Astrocyte (in vitro differentiated cells and primary cell): ENCODE results near the gene CFAP99. TPM values are rescaled to one million over a fixed set of nuclear protein-coding genes. Genes with fewer than 3 reads are reported as not detected.

Experiments used
- DNase-seq: peaks from one replicate; pipeline ENCODE4 v3.0.0-alpha.2; 2010; ENCODE audit warnings: low read depth
- FAIRE-seq: peaks from 2 replicates; lab custom pipeline; 2011; peaks lifted over from hg19 to GRCh38; lab: Jason Lieb, UNC
- H2AFZ ChIP-seq: 2 replicates; pipeline ENCODE4 v1.6.0; 2012; ENCODE audit warnings: low read depth, low read length, inconsistent platforms
- H3K27ac ChIP-seq: 2 replicates; pipeline ENCODE4 v1.5.1; 2011; ENCODE audit warnings: low read depth, low read length, inconsistent platforms
- H3K27me3 ChIP-seq: 2 replicates; pipeline ENCODE4 v1.6.0; 2011; ENCODE audit warnings: low read length, inconsistent platforms; ENCODE audit not compliant: insufficient read depth
- H3K36me3 ChIP-seq: 2 replicates; pipeline ENCODE4 v1.5.1; 2011; ENCODE audit warnings: low read length, inconsistent platforms; ENCODE audit not compliant: insufficient read depth
- H3K4me1 ChIP-seq: 2 replicates; pipeline ENCODE4 v1.5.1; 2011; ENCODE audit warnings: low read length, inconsistent platforms; ENCODE audit not compliant: insufficient read depth
- H3K4me2 ChIP-seq: 2 replicates; pipeline ENCODE4 v1.6.0; 2012; ENCODE audit warnings: low read length, inconsistent platforms
- H3K4me3 ChIP-seq: 2 replicates; pipeline ENCODE4 v1.5.1; 2011; ENCODE audit warnings: low read depth, mild to moderate bottlenecking, low read length, inconsistent platforms; ENCODE audit not compliant: insufficient read depth
- H3K79me2 ChIP-seq: 2 replicates; pipeline ENCODE4 v1.6.0; 2012; ENCODE audit warnings: mild to moderate bottlenecking, low read length, inconsistent platforms; ENCODE audit not compliant: insufficient read depth
- H3K9ac ChIP-seq: 2 replicates; pipeline ENCODE4 v1.6.0; 2012; ENCODE audit warnings: mild to moderate bottlenecking, low read length, inconsistent platforms
- H3K9me3 ChIP-seq: 2 replicates; pipeline ENCODE4 v1.5.1; 2012; ENCODE audit warnings: low read depth, mild to moderate bottlenecking, low read length, inconsistent platforms; ENCODE audit not compliant: insufficient read depth
- H4K20me1 ChIP-seq: 2 replicates; pipeline ENCODE4 v1.6.0; 2012; ENCODE audit warnings: low read length, inconsistent platforms; ENCODE audit not compliant: insufficient read depth
- H3K27ac Mint-ChIP-seq: one replicate; pipeline ENCODE4 v1.8.0; 2021; ENCODE audit warnings: mild to moderate bottlenecking, mixed read lengths; ENCODE audit not compliant: unreplicated experiment
- H3K27me3 Mint-ChIP-seq: one replicate; pipeline ENCODE4 v1.8.0; 2021; ENCODE audit warnings: low read depth, mixed read lengths; ENCODE audit not compliant: unreplicated experiment
- H3K36me3 Mint-ChIP-seq: one replicate; pipeline ENCODE4 v1.8.0; 2021; ENCODE audit warnings: low read depth, mixed read lengths; ENCODE audit not compliant: unreplicated experiment
- H3K4me1 Mint-ChIP-seq: one replicate; pipeline ENCODE4 v1.8.0; 2021; ENCODE audit warnings: low read depth, mixed read lengths; ENCODE audit not compliant: unreplicated experiment
- H3K4me3 Mint-ChIP-seq: one replicate; pipeline ENCODE4 v1.8.0; 2021; ENCODE audit warnings: mild to moderate bottlenecking, moderate library complexity, mixed read lengths; ENCODE audit not compliant: unreplicated experiment
- H3K9me3 Mint-ChIP-seq: one replicate; pipeline ENCODE4 v1.8.0; 2021; ENCODE audit warnings: mild to moderate bottlenecking, mixed read lengths; ENCODE audit not compliant: unreplicated experiment
- CTCF ChIP-seq: IDR thresholded peaks from 2 replicates; pipeline ENCODE4 v1.5.1; 2011; ENCODE audit warnings: low read depth, mild to moderate bottlenecking, inconsistent platforms, low read length, moderate library complexity; ENCODE audit not compliant: insufficient read depth
- EZH2 ChIP-seq: IDR thresholded peaks from 2 replicates; pipeline ENCODE4 v1.6.1; 2012; ENCODE audit warnings: mild to moderate bottlenecking, low read length, inconsistent platforms; ENCODE audit not compliant: insufficient read depth
- total RNA-seq: library from RNA; stranded (reverse); gene quantifications from 2 replicates; pipeline ENCODE4 v1.2.1, GENCODE V29; 2021

The CFAP99 gene
- total RNA-seq, 1 donor from 2014 or later: not detected

GRCh38 chr4:2450394-2451035 is 31.8 kb downstream of the CFAP99 start:
- H3K79me2 ChIP-seq: no peaks in the 10 kb centered on the region
- H3K4me3 ChIP-seq: no peak overlapping the region
- H3K9me3 ChIP-seq: no peaks in the 10 kb centered on the region
- peaks cover 7% of the 10 kb centered on the region for H3K27me3 ChIP-seq
- no peak overlapping the region for H3K27ac Mint-ChIP-seq
- no peaks in the 10 kb centered on the region for H3K4me1 Mint-ChIP-seq
- no peak overlapping the region for H3K4me3 Mint-ChIP-seq
- no peaks in the 10 kb centered on the region for H4K20me1 ChIP-seq
- no peak overlapping the region for H2AFZ ChIP-seq
- H3K4me2 ChIP-seq: no peak overlapping the region
- H3K27me3 Mint-ChIP-seq: peaks cover 35% of the 10 kb centered on the region
- no peaks in the 10 kb centered on the region for H3K36me3 ChIP-seq
- H3K36me3 Mint-ChIP-seq: no peaks in the 10 kb centered on the region
- H3K9me3 Mint-ChIP-seq: no peaks in the 10 kb centered on the region
- TF ChIP-seq CTCF (no peak), EZH2 (no peak)
- no peak overlapping the region for H3K9ac ChIP-seq
- H3K27ac ChIP-seq: no peak overlapping the region
- FAIRE-seq (no peak), DNase-seq (no peak)
- H3K4me1 ChIP-seq: no peaks in the 10 kb centered on the region

- H3K79me2 ChIP-seq: no peaks in the 10 kb centered on the region
- no peak overlapping the region for H2AFZ ChIP-seq
- FAIRE-seq: no peak
- no peaks in the 10 kb centered on the region for H4K20me1 ChIP-seq
- Mint-ChIP-seq H3K4me1 (no peaks in the 10 kb centered on the region), H3K9me3 (no peaks in the 10 kb centered on the region), H3K27ac (no peak overlapping the region), H3K27me3 (peaks cover 33% of the 10 kb centered on the region), H3K4me3 (no peak overlapping the region), H3K36me3 (no peaks in the 10 kb centered on the region)
- peaks cover 7% of the 10 kb centered on the region for H3K27me3 ChIP-seq
- H3K4me2 ChIP-seq: no peak overlapping the region
- no peaks in the 10 kb centered on the region for H3K4me1 ChIP-seq
- no peak for DNase-seq
- TF ChIP-seq CTCF: no peak
- no peak for TF ChIP-seq EZH2
- no peak overlapping the region for H3K27ac ChIP-seq
- H3K4me3 ChIP-seq: no peak overlapping the region
- no peaks in the 10 kb centered on the region for H3K36me3 ChIP-seq
- no peak overlapping the region for H3K9ac ChIP-seq
- no peaks in the 10 kb centered on the region for H3K9me3 ChIP-seq
Observed at GRCh38 chr4:2451036-2451520, 32.3 kb downstream of the CFAP99 start.
